GM23338 (cell line): Measurements from ENCODE around the gene MFRP. TPM values are rescaled to one million over a fixed set of nuclear protein-coding genes. Genes with fewer than 3 reads are reported as not detected.

Source experiments
- ATAC-seq: fragments of 200-7000 bp; cut with Tn5 transposase; 3 replicates; pipeline ENCODE4 v1.9.1; 2020
- DNase-seq: peaks from one replicate; pipeline ENCODE4 v3.0.0-alpha.2; 2015; ENCODE audit warnings: low spot score
- H2AFZ ChIP-seq: fragments of 200-600 bp; sonication (generic); 2 replicates; pipeline ENCODE4 v1.8.0; 2016; ENCODE audit warnings: antibody characterized with exemption, mild to moderate bottlenecking, moderate library complexity
- H3F3A ChIP-seq: fragments of 200-600 bp; sonication (generic); replicated peaks from 2 replicates; pipeline ENCODE4 v1.8.0; 2017; ENCODE audit warnings: antibody characterized with exemption, mixed run types, low read depth
- H3K27ac ChIP-seq: fragments of 200-600 bp; sonication (generic); 2 replicates; pipeline ENCODE4 v1.6.1; 2016; ENCODE audit warnings: low read depth
- H3K27me3 ChIP-seq: fragments of 200-600 bp; sonication (generic); 2 replicates; pipeline ENCODE4 v1.8.0; 2016; ENCODE audit warnings: mild to moderate bottlenecking, mixed run types, moderate library complexity; ENCODE audit not compliant: insufficient read depth
- H3K36me3 ChIP-seq: fragments of 200-600 bp; sonication (generic); 2 replicates; pipeline ENCODE4 v1.8.0; 2016; ENCODE audit warnings: mild to moderate bottlenecking; ENCODE audit not compliant: insufficient read depth
- H3K4me1 ChIP-seq: fragments of 200-600 bp; sonication (generic); 2 replicates; pipeline ENCODE4 v1.8.0; 2016; ENCODE audit warnings: mild to moderate bottlenecking, moderate library complexity; ENCODE audit not compliant: insufficient read depth
- H3K4me2 ChIP-seq: fragments of 200-600 bp; sonication (generic); 2 replicates; pipeline ENCODE4 v1.7.1; 2017; ENCODE audit warnings: mixed run types
- H3K4me3 ChIP-seq: fragments of 200-600 bp; sonication (generic); 2 replicates; pipeline ENCODE4 v1.6.1; 2016; ENCODE audit warnings: mixed run types
- H3K79me2 ChIP-seq: fragments of 200-600 bp; sonication (generic); replicated peaks from 2 replicates; pipeline ENCODE4 v1.8.0; 2017; ENCODE audit warnings: mild to moderate bottlenecking; ENCODE audit not compliant: insufficient read depth
- H3K9me2 ChIP-seq: fragments of 200-600 bp; sonication (generic); 2 replicates; pipeline ENCODE4 v1.8.0; 2017; ENCODE audit not compliant: insufficient read depth
- H4K20me1 ChIP-seq: fragments of 200-600 bp; sonication (generic); replicated peaks from 2 replicates; pipeline ENCODE4 v1.8.0; 2017; ENCODE audit warnings: mild to moderate bottlenecking; ENCODE audit not compliant: insufficient read depth
- H3K27ac Mint-ChIP-seq: 2 replicates; pipeline ENCODE4 v1.8.0; 2020; ENCODE audit warnings: inconsistent platforms, mild to moderate bottlenecking, moderate library complexity, mixed read lengths
- H3K27me3 Mint-ChIP-seq: 3 replicates; pipeline ENCODE4 v1.8.0; 2022; ENCODE audit warnings: low read depth, mild to moderate bottlenecking, moderate library complexity, mixed read lengths, inconsistent platforms; ENCODE audit not compliant: insufficient read depth, poor library complexity
- H3K36me3 Mint-ChIP-seq: 3 replicates; pipeline ENCODE4 v1.8.0; 2021; ENCODE audit warnings: low read depth, mild to moderate bottlenecking, inconsistent platforms, moderate library complexity, mixed read lengths
- H3K4me1 Mint-ChIP-seq: 3 replicates; pipeline ENCODE4 v1.8.0; 2020; ENCODE audit warnings: mild to moderate bottlenecking, inconsistent platforms, mixed read lengths
- H3K4me3 Mint-ChIP-seq: 3 replicates; pipeline ENCODE4 v1.8.0; 2021; ENCODE audit warnings: moderate library complexity, mild to moderate bottlenecking, inconsistent platforms, mixed read lengths
- H3K9me3 Mint-ChIP-seq: 3 replicates; pipeline ENCODE4 v1.8.0; 2020; ENCODE audit warnings: moderate library complexity, mild to moderate bottlenecking, inconsistent platforms, mixed read lengths
- CREB1 ChIP-seq: fragments of 250-450 bp; sonication (Bioruptor Pico); IDR thresholded peaks from 2 replicates; pipeline ENCODE4 v1.5.0; 2020; ENCODE audit warnings: low read depth, mild to moderate bottlenecking, moderate library complexity
- CTCF ChIP-seq, 2 experiments: fragments of 200-600 bp in 1 of 2; sonication (generic) in 1 of 2; conservative IDR thresholded peaks; 2 replicates each; pipeline versions ENCODE4 v1.5.1 to v1.6.1; 2016 to 2017; ENCODE audit warnings: antibody characterized with exemption in 2 of 2, low read depth in 2 of 2, mild to moderate bottlenecking in 2 of 2, moderate library complexity in 1 of 2
- ETS1 ChIP-seq: IDR thresholded peaks from 2 replicates; pipeline ENCODE4 v1.6.1; 2016; ENCODE audit warnings: antibody characterized with exemption
- EZH2 ChIP-seq: fragments of 200-600 bp; sonication (generic); IDR thresholded peaks from one replicate; pipeline ENCODE4 v1.8.0; 2017; ENCODE audit warnings: antibody characterized with exemption, mild to moderate bottlenecking, low read depth; ENCODE audit not compliant: unreplicated experiment
- EZH2phosphoT487 ChIP-seq: fragments of 200-600 bp; sonication (generic); IDR thresholded peaks from one replicate; pipeline ENCODE4 v1.8.1; 2018; ENCODE audit warnings: antibody characterized with exemption; ENCODE audit not compliant: unreplicated experiment
- JUNB ChIP-seq: IDR thresholded peaks from one replicate; pipeline ENCODE4 v1.6.1; 2016; ENCODE audit warnings: antibody characterized with exemption; ENCODE audit not compliant: unreplicated experiment
- NANOG ChIP-seq: IDR thresholded peaks from 2 replicates; pipeline ENCODE4 v1.6.1; 2016; ENCODE audit warnings: antibody characterized with exemption, borderline replicate concordance
- POLR2AphosphoS5 ChIP-seq: IDR thresholded peaks from 2 replicates; pipeline ENCODE4 v1.6.1; 2016; ENCODE audit warnings: antibody characterized with exemption, low read depth
- REST ChIP-seq: IDR thresholded peaks from one replicate; pipeline ENCODE4 v1.6.1; 2018; ENCODE audit warnings: antibody characterized with exemption; ENCODE audit not compliant: unreplicated experiment
- ZNF114 ChIP-seq: fragments of 250-450 bp; sonication (Bioruptor Pico); IDR thresholded peaks from 2 replicates; pipeline ENCODE4 v1.5.0; 2020; ENCODE audit warnings: mild to moderate bottlenecking, moderate library complexity
- ZNF331 ChIP-seq: fragments of 250-450 bp; sonication (Bioruptor Pico); IDR thresholded peaks from 2 replicates; pipeline ENCODE4 v1.5.0; 2020; ENCODE audit warnings: low read depth, mild to moderate bottlenecking, moderate library complexity
- ZNF462 ChIP-seq: fragments of 250-450 bp; sonication (Bioruptor Pico); IDR thresholded peaks from 2 replicates; pipeline ENCODE4 v1.5.0; 2020; ENCODE audit warnings: mild to moderate bottlenecking, moderate library complexity
- polyA plus RNA-seq: library from polyadenylated mRNA; unstranded; fragments of >200 nt; fragmentation: Nextera tagmentation; extraction: Ambion mirVana; gene quantifications from 2 replicates; pipeline ENCODE4 v1.2.1, GENCODE V29; 2016
- total RNA-seq: library from RNA; depleted of rRNA; stranded (reverse); fragments of >200 nt; shearing (Covaris generic); gene quantifications from 2 replicates; pipeline ENCODE4 v1.2.3, GENCODE V29; 2014

Gene MFRP
- total and polyA plus RNA-seq, 2 experiments from 2014 or later = 0.03 TPM; not detected in 1

- H3K27me3 Mint-ChIP-seq = peaks cover 15% of the 10 kb centered on the region
- H3K4me3 Mint-ChIP-seq = no peak overlapping the region; the same call in 2 of the 3 replicates
- 0 out of 2 replicates have a peak overlapping the region, but pooled peaks have one; percentile 28 for H3K4me2 ChIP-seq
- H3K27ac ChIP-seq = no peak overlapping the region
- peaks cover 43% of the 10 kb centered on the region for H3K4me1 ChIP-seq
- peaks cover 7% of the 10 kb centered on the region; the same call in 1 of the 2 replicates for H3K27me3 ChIP-seq
- no peaks in the 10 kb centered on the region for H4K20me1 ChIP-seq
- ATAC-seq (no peak), DNase-seq (no peak)
- H3K36me3 ChIP-seq = no peaks in the 10 kb centered on the region
- no peak overlapping the region for H2AFZ ChIP-seq
- H3K27ac Mint-ChIP-seq = no peak overlapping the region
- no peaks in the 10 kb centered on the region for H3K9me2 ChIP-seq
- no peaks in the 10 kb centered on the region for H3F3A ChIP-seq
- no peaks in the 10 kb centered on the region for H3K79me2 ChIP-seq
- no peaks in the 10 kb centered on the region; the same call in 2 of the 3 replicates for H3K36me3 Mint-ChIP-seq
- no peaks in the 10 kb centered on the region for H3K9me3 Mint-ChIP-seq
- TF ChIP-seq CREB1 (CRISPR knock-in tag) (no peak), POLR2AphosphoS5 (no peak), ETS1 (no peak), ZNF331 (no peak), ZNF114 (no peak), EZH2phosphoT487 (no peak), ZNF462 (CRISPR knock-in tag) (no peak), JUNB (no peak), EZH2 (no peak), CTCF (conservative IDR thresholded peaks at IDR 0.05; ENCODE audit: low read depth in 2 of 2) (no peak), REST (no peak), NANOG (no peak)
- H3K4me1 Mint-ChIP-seq = peaks cover 70% of the 10 kb centered on the region
- H3K4me3 ChIP-seq = no peak overlapping the region
Measured at GRCh38 chr11:119374632-119375336, 28.3 kb upstream of the MFRP start.
